PFSK-1 (cell line): ENCODE data around the gene ELAC2.

Experiments used
- FOXP2 ChIP-seq: optimal IDR thresholded peaks from 2 replicates; pipeline ENCODE3; 2011; ENCODE audit warnings: borderline replicate concordance, control low read depth, inconsistent platforms; ENCODE audit not compliant: insufficient read depth; ENCODE audit errors: extremely low read length, extremely low read depth
- POLR2AphosphoS5 ChIP-seq: IDR thresholded peaks from 2 replicates; pipeline ENCODE4 v1.6.1; 2012; ENCODE audit warnings: low read depth, mild to moderate bottlenecking, control low read depth, low read length, moderate library complexity
- SIN3A ChIP-seq: IDR thresholded peaks from 2 replicates; pipeline ENCODE4 v1.6.1; 2012; ENCODE audit warnings: mild to moderate bottlenecking, low read length, moderate library complexity, borderline replicate concordance; ENCODE audit not compliant: insufficient read depth
- TAF1 ChIP-seq: IDR thresholded peaks from 2 replicates; pipeline ENCODE4 v1.6.1; 2012; ENCODE audit warnings: low read length, control low read depth, borderline replicate concordance; ENCODE audit not compliant: insufficient read depth
- TF ChIP-seq, protein P1 (sequence below), 2 experiments: IDR thresholded peaks; 2 replicates each; pipeline versions ENCODE4 v1.6.1 to v1.8.0; 2011 to 2012; ENCODE audit warnings: low read depth in 2 of 2, low read length in 2 of 2, control low read depth in 1 of 2, inconsistent platforms in 1 of 2, mild to moderate bottlenecking in 1 of 2, moderate library complexity in 1 of 2; ENCODE audit not compliant: insufficient read depth in 1 of 2

DNA sequence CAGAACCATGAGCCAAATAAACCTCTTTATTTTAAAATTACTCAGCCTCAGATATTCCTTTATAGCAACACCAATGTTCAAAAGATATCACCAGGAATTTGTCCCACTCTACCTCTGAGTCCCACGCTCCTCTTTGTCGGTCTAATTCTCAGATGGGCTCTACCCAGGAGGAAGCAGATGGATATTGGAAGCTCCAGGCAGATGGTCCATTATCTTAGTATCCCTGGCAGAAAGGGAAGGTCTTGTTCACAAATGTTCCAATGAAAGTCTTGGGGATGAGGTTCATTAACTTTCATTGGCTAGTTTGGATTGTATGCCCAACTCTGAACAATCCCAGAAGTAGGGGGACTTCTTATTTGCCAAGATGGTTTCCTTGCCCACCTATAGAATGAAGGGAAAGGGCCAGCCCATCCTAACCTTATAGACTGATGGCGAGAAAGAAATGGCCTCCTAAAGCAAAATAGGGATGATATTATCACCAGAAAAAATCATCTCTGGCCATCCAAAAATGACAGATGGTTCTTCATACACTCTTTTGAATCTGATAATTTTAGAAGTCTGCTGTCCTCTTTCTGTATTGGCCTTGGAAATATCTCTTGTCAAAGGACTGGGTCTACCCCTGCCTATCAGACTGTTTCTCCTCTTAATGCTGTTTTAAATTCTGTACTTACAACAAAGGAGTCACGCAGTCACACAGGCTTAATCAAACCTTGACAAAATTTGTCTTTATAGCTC lies 21.3 kb upstream of the ELAC2 start:
- TF ChIP-seq POLR2AphosphoS5 (no peak), TAF1 (no peak), SIN3A (no peak), FOXP2 (no peak)
- TF ChIP-seq, protein P1, sequence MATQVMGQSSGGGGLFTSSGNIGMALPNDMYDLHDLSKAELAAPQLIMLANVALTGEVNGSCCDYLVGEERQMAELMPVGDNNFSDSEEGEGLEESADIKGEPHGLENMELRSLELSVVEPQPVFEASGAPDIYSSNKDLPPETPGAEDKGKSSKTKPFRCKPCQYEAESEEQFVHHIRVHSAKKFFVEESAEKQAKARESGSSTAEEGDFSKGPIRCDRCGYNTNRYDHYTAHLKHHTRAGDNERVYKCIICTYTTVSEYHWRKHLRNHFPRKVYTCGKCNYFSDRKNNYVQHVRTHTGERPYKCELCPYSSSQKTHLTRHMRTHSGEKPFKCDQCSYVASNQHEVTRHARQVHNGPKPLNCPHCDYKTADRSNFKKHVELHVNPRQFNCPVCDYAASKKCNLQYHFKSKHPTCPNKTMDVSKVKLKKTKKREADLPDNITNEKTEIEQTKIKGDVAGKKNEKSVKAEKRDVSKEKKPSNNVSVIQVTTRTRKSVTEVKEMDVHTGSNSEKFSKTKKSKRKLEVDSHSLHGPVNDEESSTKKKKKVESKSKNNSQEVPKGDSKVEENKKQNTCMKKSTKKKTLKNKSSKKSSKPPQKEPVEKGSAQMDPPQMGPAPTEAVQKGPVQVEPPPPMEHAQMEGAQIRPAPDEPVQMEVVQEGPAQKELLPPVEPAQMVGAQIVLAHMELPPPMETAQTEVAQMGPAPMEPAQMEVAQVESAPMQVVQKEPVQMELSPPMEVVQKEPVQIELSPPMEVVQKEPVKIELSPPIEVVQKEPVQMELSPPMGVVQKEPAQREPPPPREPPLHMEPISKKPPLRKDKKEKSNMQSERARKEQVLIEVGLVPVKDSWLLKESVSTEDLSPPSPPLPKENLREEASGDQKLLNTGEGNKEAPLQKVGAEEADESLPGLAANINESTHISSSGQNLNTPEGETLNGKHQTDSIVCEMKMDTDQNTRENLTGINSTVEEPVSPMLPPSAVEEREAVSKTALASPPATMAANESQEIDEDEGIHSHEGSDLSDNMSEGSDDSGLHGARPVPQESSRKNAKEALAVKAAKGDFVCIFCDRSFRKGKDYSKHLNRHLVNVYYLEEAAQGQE (IDR thresholded peaks at IDR 0.05; ENCODE audit: insufficient read depth in 1 of 2, low read depth in 2 of 2, low read length in 2 of 2), result no peak
